GM20431 (cell line): Measurements from ENCODE around the gene PDE4B.

Experiments used
- in situ Hi-C: fragments of 300-500 bp; cut with MseI, MboI; formaldehyde crosslinking; loops from one replicate; pipeline ENCODE4 v1.15.0; 2020; ENCODE audit warnings: low sequenced_read_pairs; ENCODE audit not compliant: unreplicated experiment

PDE4B gene

GRCh38 chr1:66160719-66161118, 368.0 kb downstream of the PDE4B start:
- in situ Hi-C loops = no loop called here

GRCh38 chr1:66166753-66167152, 374.1 kb downstream of the PDE4B start:
- in situ Hi-C loops = no loop called here

GRCh38 chr1:66167267-66167666, 374.6 kb downstream of the PDE4B start:
- in situ Hi-C loops = no loop called here

GRCh38 chr1:66168467-66168887, 375.8 kb downstream of the PDE4B start:
- in situ Hi-C loops = no loop called here

GRCh38 chr1:66168948-66169671, 376.4 kb downstream of the PDE4B start:
- in situ Hi-C loops = no loop called here

- in situ Hi-C loops = no loop called here
These were observed 379.6 kb downstream of the PDE4B start for GRCh38 chr1:66172272-66172671.

GRCh38 chr1:66175098-66175497, 382.4 kb downstream of the PDE4B start:
- in situ Hi-C loops = no loop called here

GRCh38 chr1:66175581-66175980, 382.9 kb downstream of the PDE4B start:
- in situ Hi-C loops = no loop called here

GRCh38 chr1:66176012-66176715, 383.5 kb downstream of the PDE4B start:
- in situ Hi-C loops = no loop called here

GRCh38 chr1:66176832-66177231, 384.1 kb downstream of the PDE4B start:
- in situ Hi-C loops = no loop called here

GRCh38 chr1:66177510-66177909, 384.8 kb downstream of the PDE4B start:
- in situ Hi-C loops = no loop called here

- in situ Hi-C loops = no loop called here
These were observed 389.3 kb downstream of the PDE4B start for GRCh38 chr1:66182026-66182425.

- in situ Hi-C loops = no loop called here
These were observed 390.0 kb downstream of the PDE4B start for GRCh38 chr1:66182551-66183178.

GRCh38 chr1:66183400-66183799, 390.7 kb downstream of the PDE4B start:
- in situ Hi-C loops = no loop called here

GRCh38 chr1:66197120-66197519, 404.4 kb downstream of the PDE4B start:
- in situ Hi-C loops = no loop called here

GRCh38 chr1:66197785-66198184, 405.1 kb downstream of the PDE4B start:
- in situ Hi-C loops = no loop called here

- in situ Hi-C loops = no loop called here
These were observed 414.0 kb downstream of the PDE4B start for GRCh38 chr1:66206563-66207144.

- in situ Hi-C loops = no loop called here
These were observed 414.8 kb downstream of the PDE4B start for GRCh38 chr1:66207484-66207883.

GRCh38 chr1:66208632-66209031, 415.9 kb downstream of the PDE4B start:
- in situ Hi-C loops = no loop called here

- in situ Hi-C loops = no loop called here
These were observed 418.0 kb downstream of the PDE4B start for GRCh38 chr1:66210635-66211244.
